Kidney glomerular epithelial cell (primary cell): ENCODE measurements around the gene CD109.
"Not testable (repeated sequence)": the region's sequence is repeated elsewhere in the genome, so short reads cannot be mapped to it uniquely, and the experiment has no call there.

ENCODE experiments used
- DNase-seq: peaks from one replicate; lab custom pipeline; 2025; lab: John Stamatoyannopoulos, UW

Gene CD109

GRCh38 chr6:73695619-73696421 is at the start of gene CD109:
CD109 (plus strand) TSS chr6:73696203; CDS start chr6:73696216, 13 bp downstream.
- peak; percentile 69 for DNase-seq

GRCh38 chr6:73648166-73648565 is 47.8 kb upstream of the CD109 start:
- no peak for DNase-seq

- no peak for DNase-seq
These were observed 46.2 kb upstream of the CD109 start for GRCh38 chr6:73649783-73650182.

GRCh38 chr6:73652637-73653570 is 43.1 kb upstream of the CD109 start:
- peak; percentile 49 for DNase-seq

GRCh38 chr6:73653571-73654424 is 42.2 kb upstream of the CD109 start, which contains the start of gene SLC17A5:
SLC17A5 (minus strand) TSS chr6:73653992; CDS start chr6:73653886, 106 bp downstream.
- peak; percentile 86 for DNase-seq

GRCh38 chr6:73655341-73655917 is 40.6 kb upstream of the CD109 start:
- DNase-seq: no peak

GRCh38 chr6:73656531-73657145 is 39.4 kb upstream of the CD109 start:
- no peak for DNase-seq

GRCh38 chr6:73657201-73657600 is 38.8 kb upstream of the CD109 start:
- DNase-seq: no peak

GRCh38 chr6:73664701-73665100 is 31.3 kb upstream of the CD109 start:
- no peak for DNase-seq

- no peak for DNase-seq
These were observed 30.2 kb upstream of the CD109 start for GRCh38 chr6:73665686-73666319.

- no peak for DNase-seq
These were observed 29.6 kb upstream of the CD109 start for GRCh38 chr6:73666393-73666792.

GRCh38 chr6:73667798-73668197 is 28.2 kb upstream of the CD109 start:
- DNase-seq: no peak

GRCh38 chr6:73669005-73669404 is 27.0 kb upstream of the CD109 start:
- DNase-seq: no peak

- DNase-seq: no peak
These were observed 23.9 kb upstream of the CD109 start for GRCh38 chr6:73671911-73672685.

- DNase-seq: peak; percentile 78
These were observed 20.4 kb upstream of the CD109 start for GRCh38 chr6:73675466-73676098.

GRCh38 chr6:73679009-73679408 is 17.0 kb upstream of the CD109 start:
- DNase-seq: no peak

- not testable (repeated sequence) for DNase-seq
These were observed 16.2 kb upstream of the CD109 start for GRCh38 chr6:73679846-73680245.

- DNase-seq: no peak
These were observed 15.6 kb upstream of the CD109 start for GRCh38 chr6:73680289-73680918.

- not testable (repeated sequence) for DNase-seq
These were observed 12.4 kb upstream of the CD109 start for GRCh38 chr6:73683574-73683973.
